Kidney (tissue), 14 donors: ENCODE measurements around the gene ASS1. TPM values are rescaled to one million over a fixed set of nuclear protein-coding genes. Genes with fewer than 3 reads are reported as not detected.

Source experiments
- DNase-seq, 5 donors: peaks; one replicate each; pipeline ENCODE4 v3.0.0-alpha.2; 2013 to 2020
- FAIRE-seq: peaks from 2 replicates; lab custom pipeline; 2012; peaks lifted over from hg19 to GRCh38; lab: Jason Lieb, UNC
- H3K27ac ChIP-seq, 2 donors: one replicate each; pipeline ENCODE4 v1.7.0; 2013; ENCODE audit warnings: low read depth in 2 of 2, low read length in 2 of 2, inconsistent platforms in 1 of 2
- H3K27me3 ChIP-seq: one replicate; pipeline ENCODE4 v1.7.1; 2013; ENCODE audit warnings: low read length, inconsistent platforms; ENCODE audit not compliant: control insufficient read depth, insufficient read depth
- H3K36me3 ChIP-seq, 3 donors: one replicate each; pipeline versions ENCODE4 v1.7.0 to v1.7.1; 2013; ENCODE audit warnings: low read length in 3 of 3, control low read depth in 1 of 3, inconsistent platforms in 1 of 3; ENCODE audit not compliant: insufficient read depth in 3 of 3, control insufficient read depth in 2 of 3
- H3K4me1 ChIP-seq, 3 donors: one replicate each; pipeline versions ENCODE4 v1.7.0 to v1.7.1; 2013; ENCODE audit warnings: low read length in 3 of 3, inconsistent platforms in 1 of 3, low read depth in 1 of 3; ENCODE audit not compliant: control insufficient read depth in 2 of 3, insufficient read depth in 2 of 3
- H3K4me3 ChIP-seq, 3 donors: one replicate each; pipeline versions ENCODE4 v1.7.0 to v1.8.1; 2013; ENCODE audit warnings: low read length in 3 of 3, control low read depth in 1 of 3, inconsistent platforms in 1 of 3
- H3K9ac ChIP-seq, 3 donors: one replicate each; pipeline versions ENCODE4 v1.7.0 to v1.7.1; 2013; ENCODE audit warnings: low read length in 3 of 3, control low read depth in 1 of 3, inconsistent platforms in 1 of 3
- H3K9me3 ChIP-seq, 3 donors: one replicate each; pipeline versions ENCODE4 v1.7.0 to v1.7.1; 2013; ENCODE audit warnings: low read length in 3 of 3, control low read depth in 1 of 3, inconsistent platforms in 1 of 3; ENCODE audit not compliant: control insufficient read depth in 2 of 3, insufficient read depth in 1 of 3
- CTCF ChIP-seq: IDR thresholded peaks from 3 replicates; pipeline ENCODE4 v1.5.1; 2012; ENCODE audit warnings: mild to moderate bottlenecking, moderate library complexity, borderline replicate concordance; ENCODE audit not compliant: insufficient read depth; ENCODE audit errors: extremely low read depth
- intact Hi-C: fragments of 100-400 bp; cut with DNase I; formaldehyde crosslinking; loops from one replicate; pipeline ENCODE4 v1.11.1; 2022
- polyA plus RNA-seq: library from polyadenylated mRNA; stranded (reverse); fragments of 350-450 nt; fragmentation: Illumina TruSeq; extraction: RNeasy Lipid Tissue Mini Kit (QIAGEN cat#74804); gene quantifications from one replicate; pipeline ENCODE4 v1.2.3, GENCODE V29; 2014; ENCODE audit warnings: low read depth, low replicate concordance; ENCODE audit not compliant: insufficient read depth
- total RNA-seq: library from RNA; stranded (reverse); fragmentation: NEBNext Ultra II Directional; extraction: Animal tissue kit (Norgen Biotek cat#: 25700); gene quantifications from one replicate; pipeline ENCODE4 v1.2.1, GENCODE V29; 2021
- donor health status: control.
- donor health status: control.
- donor health status: control.
- donor health status: control.
- donor health status: control.
- donor health status: DM: yes; HTN: yes; CAD: no.
- donor health status: Normal renal cell carcinoma (clear cell type).

The ASS1 gene
- total and polyA plus RNA-seq, 2 donors from 2014 or later: 124 to 1,185 TPM

- Histone ChIP-seq H3K36me3 (no peaks in the 10 kb centered on the region), H3K4me3 (no peak overlapping the region), H3K9me3 (peaks cover 0 to 7% (median 0%) of the 10 kb centered on the region in 3 donors), H3K9ac (no peak overlapping the region), H3K27me3 (no peaks in the 10 kb centered on the region), H3K4me1 (peaks cover 0 to 20% (median 5%) of the 10 kb centered on the region in 3 donors), H3K27ac (no peak overlapping the region)
- DNase-seq (peak in 1 of 5 donors; percentile 48), FAIRE-seq (no peak)
- intact Hi-C loops: no loop called here
- TF ChIP-seq CTCF: no peak
Measured at GRCh38 chr9:130442746-130443455, 1.9 kb upstream of the ASS1 start.

DNA sequence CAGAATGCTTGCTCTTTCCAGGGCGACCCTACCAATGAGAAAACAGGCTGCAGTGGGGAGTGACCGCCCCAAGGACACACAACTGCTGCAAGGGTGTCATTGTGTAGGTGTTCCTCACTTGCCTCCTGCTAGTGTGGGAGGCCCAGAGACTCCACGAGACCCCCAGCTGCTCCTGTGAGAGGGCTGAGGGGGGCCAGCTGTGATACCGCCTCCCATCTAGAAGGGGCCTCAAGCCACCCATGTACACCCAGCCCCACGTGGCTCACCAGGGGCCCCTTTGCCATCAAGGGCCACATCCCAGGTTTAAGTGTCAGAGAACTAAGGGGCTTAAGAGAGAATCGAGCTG, 1.3 kb upstream of the ASS1 start:
- H3K9me3 ChIP-seq: peaks cover 0 to 7% (median 0%) of the 10 kb centered on the region in 3 donors
- H3K4me3 ChIP-seq: no peak overlapping the region
- H3K4me1 ChIP-seq: peaks cover 0 to 24% (median 5%) of the 10 kb centered on the region in 3 donors
- FAIRE-seq (no peak), DNase-seq (no peak)
- no peaks in the 10 kb centered on the region for H3K27me3 ChIP-seq
- H3K9ac ChIP-seq: no peak overlapping the region
- H3K36me3 ChIP-seq: no peaks in the 10 kb centered on the region
- no peak overlapping the region for H3K27ac ChIP-seq
- TF ChIP-seq CTCF: no peak
- intact Hi-C loops: no loop called here

DNA sequence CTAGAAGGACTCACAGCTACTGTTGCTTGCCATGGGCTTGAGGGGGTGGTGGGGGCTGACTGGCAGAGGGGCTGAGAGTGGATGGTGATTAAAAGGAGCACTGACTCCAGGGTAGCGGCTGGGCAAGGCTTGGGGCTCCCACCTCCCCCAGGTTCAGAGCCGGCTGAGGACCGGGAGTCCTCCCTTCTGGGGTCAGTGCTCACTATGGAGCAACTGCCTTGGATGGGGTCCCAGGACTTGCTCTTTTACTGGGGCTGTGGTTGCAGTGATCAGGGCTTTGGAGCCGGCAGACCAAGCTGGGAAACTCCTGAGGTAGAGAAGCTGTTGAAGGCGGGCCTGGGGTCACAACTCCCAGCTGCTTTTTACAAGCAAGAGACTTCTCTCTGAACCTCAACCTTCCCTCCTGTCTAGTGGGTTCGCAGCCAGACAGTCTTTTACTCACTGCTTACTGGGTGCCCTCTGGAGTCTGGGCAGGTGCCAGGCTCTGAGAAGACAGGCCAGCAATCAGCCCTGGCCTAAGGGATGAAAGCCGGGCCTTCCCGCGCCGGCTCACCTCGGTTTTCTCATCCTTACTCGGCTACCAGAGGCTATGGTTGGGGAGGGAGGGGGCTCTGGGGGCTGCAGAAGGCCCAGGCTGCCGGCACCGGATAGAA, 795 bp upstream of the ASS1 start:
- FAIRE-seq: no peak
- no peak for TF ChIP-seq CTCF
- peak overlapping the region in 1 of 3 donors; percentile 13 for H3K4me3 ChIP-seq
- intact Hi-C loops: no loop called here
- DNase-seq: no peak
- H3K36me3 ChIP-seq: no peaks in the 10 kb centered on the region
- peaks cover 0 to 24% (median 5%) of the 10 kb centered on the region in 3 donors for H3K4me1 ChIP-seq
- peak overlapping the region; percentile 8 to 71 for H3K27ac ChIP-seq
- H3K9ac ChIP-seq: peak overlapping the region in 1 of 3 donors; percentile 34
- H3K27me3 ChIP-seq: no peaks in the 10 kb centered on the region
- peaks cover 0 to 7% (median 0%) of the 10 kb centered on the region in 3 donors for H3K9me3 ChIP-seq
